Mesothelial cell of epicardium (in vitro differentiated cells): Measurements from ENCODE around the gene ARSA. TPM values are rescaled to one million over a fixed set of nuclear protein-coding genes. Genes with fewer than 3 reads are reported as not detected.

Experiments
- DNase-seq, 2 experiments: peaks; one replicate each; pipeline ENCODE4 v3.0.0; 2021; ENCODE audit warnings: low spot score in 2 of 2; ENCODE audit not compliant: unreplicated experiment in 2 of 2
- H3K27ac Mint-ChIP-seq: 2 replicates; pipeline ENCODE4 v1.8.0; 2021; ENCODE audit warnings: mixed read lengths
- H3K27me3 Mint-ChIP-seq: 2 replicates; pipeline ENCODE4 v1.8.0; 2021; ENCODE audit warnings: low read depth, mixed read lengths
- H3K36me3 Mint-ChIP-seq: 2 replicates; pipeline ENCODE4 v1.8.0; 2021; ENCODE audit warnings: mixed read lengths
- H3K4me1 Mint-ChIP-seq: 2 replicates; pipeline ENCODE4 v1.8.0; 2021; ENCODE audit warnings: mixed read lengths
- H3K4me3 Mint-ChIP-seq: 2 replicates; pipeline ENCODE4 v1.8.0; 2021; ENCODE audit warnings: mild to moderate bottlenecking, moderate library complexity, mixed read lengths
- H3K9me3 Mint-ChIP-seq: 2 replicates; pipeline ENCODE4 v1.8.0; 2021; ENCODE audit warnings: mixed read lengths
- CTCF ChIP-seq: fragments of 200-600 bp; sonication (generic); IDR thresholded peaks from one replicate; pipeline ENCODE4 v1.5.0; 2021; ENCODE audit warnings: antibody characterized with exemption; ENCODE audit not compliant: unreplicated experiment
- total RNA-seq: library from RNA; stranded (reverse); gene quantifications from 3 replicates; pipeline ENCODE4 v1.2.1, GENCODE V29; 2021

ARSA gene
- 45.2 to 51.5 TPM (median 49.9 TPM) in 3 replicates for total RNA-seq

GRCh38 chr22:50627642-50628542 is at the start of gene ARSA:
Gene ARSA, minus strand, starts transcription at chr22:50628152. Its CDS starts 373 bp downstream, at chr22:50627779.
- no peaks in the 10 kb centered on the region for H3K36me3 Mint-ChIP-seq
- peaks cover 24% of the 10 kb centered on the region for H3K4me1 Mint-ChIP-seq
- no peaks in the 10 kb centered on the region for H3K9me3 Mint-ChIP-seq
- H3K4me3 Mint-ChIP-seq, result peak within 1 kb of the TSS; percentile 89
- no peaks in the 10 kb centered on the region for H3K27me3 Mint-ChIP-seq
- peak in 1 of 2 experiments; percentile 78 for DNase-seq
- TF ChIP-seq CTCF, result no peak
- H3K27ac Mint-ChIP-seq, result peak within 1 kb of the TSS; percentile 86

DNA sequence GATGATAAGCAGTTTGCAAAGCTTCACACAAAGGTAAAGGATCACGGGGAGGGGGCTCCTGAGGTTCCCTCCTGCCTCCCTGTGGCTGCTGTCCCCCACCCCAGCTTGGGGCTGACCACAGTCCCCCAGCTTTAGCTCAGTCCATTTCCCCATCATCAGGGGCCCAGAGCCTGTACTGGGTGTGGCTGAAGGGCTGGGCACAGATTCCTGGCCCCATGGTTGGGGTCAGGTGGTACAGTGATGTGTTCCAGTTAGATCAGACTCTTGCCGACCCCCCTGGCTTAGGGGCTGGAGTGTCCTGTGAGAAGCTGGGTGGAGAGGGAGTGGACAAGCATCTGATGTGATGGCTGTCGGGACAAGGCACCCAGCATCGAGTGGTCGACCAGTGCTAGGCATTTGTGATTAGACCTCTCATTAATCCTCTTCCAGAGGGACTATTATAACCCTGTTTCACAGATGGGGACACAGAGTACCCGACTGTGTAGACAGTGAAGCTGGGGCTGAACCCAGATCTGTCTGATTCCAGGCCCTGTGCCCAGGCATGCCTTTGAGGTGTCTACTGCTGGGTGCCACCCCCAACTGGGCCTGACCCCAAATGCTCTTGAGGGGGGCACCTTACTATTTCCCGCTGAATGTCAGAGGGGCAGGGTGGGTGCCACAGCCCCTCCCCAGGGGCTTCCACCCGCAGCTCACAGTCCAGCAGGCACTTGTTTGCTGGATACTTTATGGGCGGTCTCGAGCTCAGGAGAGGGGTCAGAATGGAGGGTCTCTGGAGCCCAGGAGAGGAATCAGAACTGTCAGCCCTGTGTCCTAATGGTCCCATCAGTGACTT is 48.9 kb upstream of the ARSA start:
- Mint-ChIP-seq H3K36me3 (no peaks in the 10 kb centered on the region), H3K27me3 (peaks cover 41% of the 10 kb centered on the region), H3K9me3 (peaks cover 3% of the 10 kb centered on the region), H3K4me3 (no peak overlapping the region), H3K27ac (no peak overlapping the region), H3K4me1 (peaks cover 9% of the 10 kb centered on the region)
- DNase-seq, result peak in 1 of 2 experiments; percentile 26
- TF ChIP-seq CTCF, result no peak

DNA sequence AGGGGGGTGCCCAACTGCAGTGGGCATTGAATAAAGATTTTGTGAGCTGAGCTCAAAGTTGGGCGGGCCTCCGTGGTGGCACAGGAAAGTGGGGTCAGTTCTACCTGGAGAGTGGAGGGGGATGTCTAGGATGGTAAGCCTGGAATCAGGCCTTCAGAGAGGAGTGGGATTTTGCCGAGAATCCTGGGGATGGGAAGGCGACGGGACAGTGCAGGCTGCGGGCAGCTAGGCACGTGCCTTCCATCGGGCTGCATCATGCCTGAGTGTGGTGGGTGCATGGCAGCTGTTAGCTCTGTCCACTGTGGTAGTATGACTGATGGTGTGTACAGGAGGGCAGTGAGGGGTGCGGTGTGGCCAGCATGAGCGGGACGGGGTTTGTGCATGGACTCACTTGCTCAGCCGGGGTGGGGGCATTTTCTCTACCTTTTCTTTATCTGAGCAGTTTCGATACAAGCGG is 48.3 kb upstream of the ARSA start:
- Mint-ChIP-seq H3K36me3 (no peaks in the 10 kb centered on the region), H3K4me3 (peak overlapping the region; percentile 69), H3K27me3 (peaks cover 48% of the 10 kb centered on the region), H3K9me3 (peaks cover 3% of the 10 kb centered on the region), H3K4me1 (peaks cover 9% of the 10 kb centered on the region), H3K27ac (no peak overlapping the region)
- no peak for DNase-seq
- no peak for TF ChIP-seq CTCF

GRCh38 chr22:50675553-50676179 is 47.7 kb upstream of the ARSA start:
- peaks cover 53% of the 10 kb centered on the region for H3K27me3 Mint-ChIP-seq
- no peak for DNase-seq
- no peak overlapping the region for H3K27ac Mint-ChIP-seq
- no peak for TF ChIP-seq CTCF
- peak overlapping the region; percentile 69 for H3K4me3 Mint-ChIP-seq
- no peaks in the 10 kb centered on the region for H3K9me3 Mint-ChIP-seq
- peaks cover 9% of the 10 kb centered on the region for H3K4me1 Mint-ChIP-seq
- no peaks in the 10 kb centered on the region for H3K36me3 Mint-ChIP-seq

DNA sequence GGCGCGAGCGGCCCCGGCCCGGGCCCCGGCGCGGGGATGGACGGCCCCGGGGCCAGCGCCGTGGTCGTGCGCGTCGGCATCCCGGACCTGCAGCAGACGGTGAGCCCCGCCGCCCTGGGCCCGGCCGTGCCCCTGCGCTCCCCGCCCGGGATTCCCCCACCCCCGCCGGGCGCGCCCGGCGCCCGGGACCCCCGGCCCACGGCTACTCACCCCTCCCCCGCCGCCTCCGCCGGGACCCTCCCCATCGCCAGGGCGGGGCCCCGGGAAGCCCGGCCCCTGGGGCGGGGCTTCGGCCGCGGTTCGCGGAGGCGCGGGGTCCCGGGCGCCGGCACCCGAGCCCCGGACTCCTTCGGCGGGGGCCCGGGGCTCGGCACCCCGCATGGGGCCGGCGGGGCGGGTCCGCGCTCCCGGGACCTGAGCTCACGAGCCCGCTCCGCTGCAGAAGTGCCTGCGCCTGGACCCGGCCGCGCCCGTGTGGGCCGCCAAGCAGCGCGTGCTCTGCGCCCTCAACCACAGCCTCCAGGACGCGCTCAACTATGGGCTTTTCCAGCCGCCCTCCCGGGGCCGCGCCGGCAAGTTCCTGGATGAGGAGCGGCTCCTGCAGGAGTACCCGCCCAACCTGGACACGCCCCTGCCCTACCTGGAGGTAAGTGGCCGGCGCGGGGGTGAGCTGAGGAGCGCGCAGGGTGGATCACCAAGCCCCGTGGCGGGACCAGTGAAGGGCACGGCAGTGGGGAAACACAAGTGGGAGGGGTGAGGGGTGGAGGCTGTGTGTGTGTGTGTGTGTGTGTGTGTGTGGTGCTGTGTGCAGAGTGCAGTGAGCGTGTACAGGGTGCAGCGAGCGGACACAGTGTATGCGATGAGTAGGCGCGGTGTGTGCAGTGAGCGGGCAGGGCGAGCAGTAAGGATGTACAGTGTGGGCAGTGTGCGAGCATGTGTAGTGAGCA is 46.9 kb upstream of the ARSA start:
- H3K27me3 Mint-ChIP-seq, result peaks cover 59% of the 10 kb centered on the region
- peaks cover 9% of the 10 kb centered on the region for H3K4me1 Mint-ChIP-seq
- H3K27ac Mint-ChIP-seq, result no peak overlapping the region
- no peaks in the 10 kb centered on the region for H3K9me3 Mint-ChIP-seq
- H3K36me3 Mint-ChIP-seq, result no peaks in the 10 kb centered on the region
- no peak for TF ChIP-seq CTCF
- peak in 1 of 2 experiments; percentile 75 for DNase-seq
- H3K4me3 Mint-ChIP-seq, result peak overlapping the region; percentile 69
